GM13976 (cell line): ENCODE results near the gene PIEZO2.

ENCODE experiments used
- DNase-seq: peaks from one replicate; pipeline ENCODE4 v3.0.0; 2012; ENCODE audit warnings: low spot score
- in situ Hi-C: fragments of 300-500 bp; cut with MboI; formaldehyde crosslinking; loops from one replicate; pipeline ENCODE4 v1.12.0; 2022; ENCODE audit warnings: low sequenced_read_pairs, mixed read lengths, inconsistent platforms; ENCODE audit not compliant: unreplicated experiment
- TF ChIP-seq, protein P1 (sequence below): IDR thresholded peaks from 2 replicates; pipeline ENCODE4 v1.5.1; 2012; ENCODE audit warnings: borderline replicate concordance, mild to moderate bottlenecking; ENCODE audit not compliant: insufficient read depth; ENCODE audit errors: extremely low read depth, missing control alignments, control extremely low read depth

PIEZO2 gene

DNA sequence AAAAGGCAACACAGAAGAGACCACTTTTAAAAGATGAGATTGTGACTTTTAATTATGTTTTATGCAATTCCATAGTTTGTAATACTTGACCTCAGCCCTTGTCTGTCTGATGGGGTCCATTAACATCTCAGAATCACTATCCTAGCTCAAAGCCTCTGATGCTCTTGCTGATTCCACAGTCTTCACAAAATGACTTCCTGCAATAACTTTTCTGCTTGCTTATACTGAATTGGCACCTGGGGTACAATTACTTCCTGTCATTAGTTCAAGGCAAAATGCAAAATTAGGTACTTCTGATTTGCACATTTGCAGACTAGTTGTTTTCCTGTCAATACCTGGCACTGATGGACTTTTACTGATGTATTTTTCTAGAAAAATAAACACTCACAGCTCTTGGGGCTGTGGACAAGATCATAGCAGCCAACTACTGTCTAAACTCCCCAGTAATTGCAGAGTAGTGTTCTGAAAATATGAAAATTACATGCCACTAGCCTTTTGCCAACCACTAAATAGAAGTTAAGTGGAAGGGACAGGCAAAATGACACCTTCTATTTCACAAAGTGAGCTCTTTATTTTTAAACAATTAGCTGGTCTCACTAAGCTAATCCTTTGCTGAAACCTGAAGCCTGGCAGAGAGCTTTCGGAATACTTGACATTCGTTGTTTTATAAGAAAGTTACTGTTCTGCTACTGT, 129.1 kb downstream of the PIEZO2 start:
- no peak for DNase-seq
- in situ Hi-C loops = no loop called here
- TF ChIP-seq, protein P1, sequence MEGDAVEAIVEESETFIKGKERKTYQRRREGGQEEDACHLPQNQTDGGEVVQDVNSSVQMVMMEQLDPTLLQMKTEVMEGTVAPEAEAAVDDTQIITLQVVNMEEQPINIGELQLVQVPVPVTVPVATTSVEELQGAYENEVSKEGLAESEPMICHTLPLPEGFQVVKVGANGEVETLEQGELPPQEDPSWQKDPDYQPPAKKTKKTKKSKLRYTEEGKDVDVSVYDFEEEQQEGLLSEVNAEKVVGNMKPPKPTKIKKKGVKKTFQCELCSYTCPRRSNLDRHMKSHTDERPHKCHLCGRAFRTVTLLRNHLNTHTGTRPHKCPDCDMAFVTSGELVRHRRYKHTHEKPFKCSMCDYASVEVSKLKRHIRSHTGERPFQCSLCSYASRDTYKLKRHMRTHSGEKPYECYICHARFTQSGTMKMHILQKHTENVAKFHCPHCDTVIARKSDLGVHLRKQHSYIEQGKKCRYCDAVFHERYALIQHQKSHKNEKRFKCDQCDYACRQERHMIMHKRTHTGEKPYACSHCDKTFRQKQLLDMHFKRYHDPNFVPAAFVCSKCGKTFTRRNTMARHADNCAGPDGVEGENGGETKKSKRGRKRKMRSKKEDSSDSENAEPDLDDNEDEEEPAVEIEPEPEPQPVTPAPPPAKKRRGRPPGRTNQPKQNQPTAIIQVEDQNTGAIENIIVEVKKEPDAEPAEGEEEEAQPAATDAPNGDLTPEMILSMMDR = no peak

DNA sequence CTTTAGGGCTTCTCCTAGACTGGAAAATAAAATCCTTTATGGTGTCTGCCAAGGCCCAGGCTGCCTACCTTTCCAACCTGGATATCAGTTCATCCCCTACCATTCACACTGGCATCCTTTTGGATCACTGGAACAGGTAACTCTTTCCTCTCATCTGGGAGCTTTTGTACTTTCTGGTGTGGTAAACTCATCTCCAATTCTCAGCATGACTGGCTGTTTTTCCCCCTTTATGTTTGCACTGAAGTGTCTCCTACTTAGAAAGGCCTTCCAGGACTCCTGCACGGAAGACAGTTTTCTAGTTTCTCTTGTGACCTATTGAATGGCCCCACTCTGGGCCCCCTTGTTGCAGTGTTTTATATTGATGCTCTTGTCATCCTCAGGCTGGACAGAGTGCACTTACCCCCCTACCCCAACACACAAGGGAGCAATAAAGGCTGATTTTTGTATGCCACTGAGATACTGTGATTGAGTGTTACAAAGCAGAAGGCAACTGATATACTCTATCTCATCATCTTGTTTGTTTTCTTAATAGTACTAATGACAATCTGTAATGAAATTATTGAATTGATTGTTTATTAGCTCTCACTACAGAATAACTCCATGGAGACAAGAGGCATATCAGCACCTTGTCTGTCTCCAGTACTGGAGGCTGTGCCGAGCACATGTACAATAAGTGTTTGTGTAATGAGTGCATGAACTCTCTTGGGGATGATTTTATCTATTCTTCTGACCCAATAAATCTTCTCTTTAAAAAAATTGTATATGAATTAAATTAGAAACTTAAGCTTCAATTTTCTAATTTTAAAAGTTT, 129.9 kb downstream of the PIEZO2 start:
- DNase-seq = no peak
- in situ Hi-C loops = no loop called here
- TF ChIP-seq, protein P1 = no peak

DNA sequence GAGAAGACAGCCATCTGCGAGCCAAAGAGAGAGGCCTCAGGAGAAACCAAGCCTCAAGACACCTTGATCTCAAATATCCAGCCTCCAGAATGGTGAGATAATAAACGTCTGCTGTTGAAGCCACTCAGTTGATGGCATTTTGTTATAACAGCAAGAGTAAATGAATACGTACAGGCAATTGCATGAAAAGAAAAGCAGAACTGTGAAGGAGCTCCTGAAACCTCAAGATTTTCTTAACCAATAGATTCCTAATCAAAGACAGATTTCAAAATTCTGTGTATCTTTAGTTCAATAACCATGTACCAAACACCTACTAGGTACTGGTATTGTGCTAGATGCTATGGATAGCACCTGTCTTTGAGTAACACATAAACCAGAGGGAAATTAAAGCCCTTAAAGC, 139.5 kb downstream of the PIEZO2 start:
- TF ChIP-seq, protein P1 = no peak
- in situ Hi-C loops = no loop called here
- no peak for DNase-seq

DNA sequence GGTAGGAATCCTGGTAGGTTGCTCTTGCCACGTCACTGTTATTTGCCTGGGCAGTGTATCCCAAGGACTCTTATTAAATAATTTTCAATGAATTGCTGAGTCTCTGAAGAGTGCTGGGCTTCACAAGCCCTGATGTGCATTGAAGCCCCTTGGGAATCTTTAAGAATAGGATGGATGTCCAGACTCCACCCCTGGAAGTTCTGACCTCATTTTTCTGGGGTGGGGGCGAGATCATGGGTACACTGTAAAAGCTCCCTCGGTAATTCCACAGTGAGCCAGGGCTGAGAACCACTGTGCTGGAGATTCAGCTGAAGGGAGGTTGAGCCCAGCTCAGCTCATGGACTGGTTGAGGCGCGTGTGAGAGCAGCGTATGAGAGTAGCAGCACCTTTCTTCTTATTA, 140.2 kb downstream of the PIEZO2 start:
- no peak for DNase-seq
- TF ChIP-seq, protein P1 = no peak
- in situ Hi-C loops = no loop called here

DNA sequence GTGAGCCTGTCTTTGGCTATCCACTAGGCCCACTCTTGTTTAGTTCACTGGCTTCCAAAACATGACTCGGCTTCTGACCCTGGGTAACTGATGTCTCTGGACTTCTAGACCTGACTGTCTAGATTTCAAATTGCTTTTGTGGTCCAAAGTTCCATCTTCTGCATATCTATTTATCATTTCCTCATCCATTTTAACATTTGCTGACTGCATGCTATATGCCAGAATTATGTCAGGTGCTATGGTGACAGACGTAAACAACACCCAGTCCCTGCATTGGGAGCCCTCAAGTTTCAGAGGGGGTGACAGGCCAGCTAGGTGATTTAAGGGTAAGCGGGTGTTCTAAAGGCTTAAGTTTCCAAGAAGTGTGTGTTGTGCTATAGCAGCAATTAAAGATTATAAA, 140.9 kb downstream of the PIEZO2 start:
- TF ChIP-seq, protein P1 = no peak
- DNase-seq = no peak
- in situ Hi-C loops = no loop called here

DNA sequence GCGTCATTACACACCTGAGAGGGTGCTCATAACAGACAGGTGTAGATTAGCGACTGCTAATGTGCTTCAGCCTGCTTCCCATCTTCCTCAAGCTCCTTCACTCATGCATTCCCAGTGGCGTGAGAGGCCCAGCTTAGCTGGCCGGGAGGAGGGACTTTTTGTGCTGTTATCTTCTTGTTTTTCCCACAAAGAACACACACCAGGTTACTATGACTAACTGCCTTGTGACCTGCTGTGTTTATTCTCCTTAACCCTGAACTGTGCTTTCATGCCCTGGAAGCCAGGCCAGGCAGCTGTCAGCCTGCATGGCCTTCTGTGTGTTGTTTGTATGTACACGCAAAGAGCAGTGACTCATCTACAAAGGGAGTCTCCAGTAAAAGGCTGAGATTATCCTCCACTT, 143.8 kb downstream of the PIEZO2 start:
- in situ Hi-C loops = no loop called here
- TF ChIP-seq, protein P1 = no peak
- no peak for DNase-seq
